Liver (tissue), 9 donors: ENCODE measurements around the gene FGF21. TPM values are rescaled to one million over a fixed set of nuclear protein-coding genes. Genes with fewer than 3 reads are reported as not detected.

Experiments used
- DNase-seq: peaks from one replicate; pipeline ENCODE4 v3.0.0-alpha.2; 2017; ENCODE audit warnings: low spot score
- H3K27ac ChIP-seq, 2 donors: one replicate each; pipeline ENCODE4 v1.7.0; 2013; ENCODE audit warnings: inconsistent platforms in 2 of 2, low read length in 2 of 2, control low read depth in 1 of 2, low read depth in 1 of 2, mild to moderate bottlenecking in 1 of 2
- H3K27me3 ChIP-seq, 4 donors: one replicate each; pipeline versions ENCODE4 v1.6.1 to v1.7.0; 2013; ENCODE audit warnings: low read length in 3 of 4, inconsistent platforms in 1 of 4, mild to moderate bottlenecking in 1 of 4, moderate library complexity in 1 of 4; ENCODE audit not compliant: control insufficient read depth in 4 of 4, insufficient read depth in 4 of 4
- H3K36me3 ChIP-seq, 4 donors: one replicate each; pipeline versions ENCODE4 v1.6.1 to v1.7.0; 2013; ENCODE audit warnings: low read length in 3 of 4, mild to moderate bottlenecking in 3 of 4, low read depth in 1 of 4, moderate library complexity in 1 of 4; ENCODE audit not compliant: control insufficient read depth in 4 of 4, insufficient read depth in 3 of 4
- H3K4me1 ChIP-seq, 4 donors: one replicate each; pipeline versions ENCODE4 v1.6.1 to v1.7.0; 2013; ENCODE audit warnings: low read length in 3 of 4, mild to moderate bottlenecking in 3 of 4, moderate library complexity in 1 of 4; ENCODE audit not compliant: control insufficient read depth in 4 of 4, insufficient read depth in 4 of 4
- H3K4me3 ChIP-seq, 3 donors: one replicate each; pipeline versions ENCODE4 v1.6.1 to v1.7.0; 2013; ENCODE audit warnings: low read length in 3 of 3, control low read depth in 1 of 3, low read depth in 1 of 3, mild to moderate bottlenecking in 1 of 3
- H3K9ac ChIP-seq, 2 donors: one replicate each; pipeline ENCODE4 v1.7.0; 2013; ENCODE audit warnings: low read length in 2 of 2, mild to moderate bottlenecking in 2 of 2, moderate library complexity in 2 of 2, control low read depth in 1 of 2, low read depth in 1 of 2
- H3K9me3 ChIP-seq, 4 donors: one replicate each; pipeline versions ENCODE4 v1.6.1 to v1.7.0; 2013; ENCODE audit warnings: low read length in 3 of 4; ENCODE audit not compliant: control insufficient read depth in 4 of 4
- ATF3 ChIP-seq: IDR thresholded peaks from 2 replicates; pipeline ENCODE4 v1.6.1; 2016; ENCODE audit warnings: antibody characterized with exemption
- CTCF ChIP-seq: fragments of 150-350 bp; IDR thresholded peaks from 2 replicates; pipeline ENCODE4 v1.5.1; 2017; ENCODE audit warnings: improper control_type of control experiment, low read depth, low read length; ENCODE audit not compliant: missing input control
- EGR1 ChIP-seq, 2 donors: IDR thresholded peaks; 2 replicates each; pipeline ENCODE4 v1.6.1; 2016 to 2018; ENCODE audit warnings: antibody characterized with exemption in 2 of 2, low read depth in 2 of 2
- FOXA1 ChIP-seq: IDR thresholded peaks from 2 replicates; pipeline ENCODE4 v1.6.1; 2016; ENCODE audit warnings: antibody characterized with exemption
- FOXA2 ChIP-seq: IDR thresholded peaks from 2 replicates; pipeline ENCODE4 v1.6.1; 2016; ENCODE audit warnings: antibody characterized with exemption
- GABPA ChIP-seq, 2 donors: IDR thresholded peaks in 1 of 2; conservative IDR thresholded peaks in 1 of 2; 2 replicates each; pipeline ENCODE4 v1.6.1; 2016; ENCODE audit warnings: antibody characterized with exemption in 2 of 2, mild to moderate bottlenecking in 1 of 2, moderate library complexity in 1 of 2
- HNF4A ChIP-seq, 2 donors: conservative IDR thresholded peaks; 2 replicates each; pipeline ENCODE4 v1.6.1; 2016; ENCODE audit warnings: antibody characterized with exemption in 2 of 2, mild to moderate bottlenecking in 2 of 2
- HNF4G ChIP-seq: IDR thresholded peaks from 2 replicates; pipeline ENCODE4 v1.6.1; 2016; ENCODE audit warnings: antibody characterized with exemption
- JUND ChIP-seq, 2 donors: IDR thresholded peaks; 2 replicates each; pipeline ENCODE4 v1.6.1; 2016; ENCODE audit warnings: antibody characterized with exemption in 2 of 2
- MAX ChIP-seq: IDR thresholded peaks from 2 replicates; pipeline ENCODE4 v1.6.1; 2016; ENCODE audit warnings: antibody characterized with exemption
- NR2F2 ChIP-seq: IDR thresholded peaks from 2 replicates; pipeline ENCODE4 v1.6.1; 2016; ENCODE audit warnings: antibody characterized with exemption
- RAD21 ChIP-seq, 2 donors: IDR thresholded peaks; 2 replicates each; pipeline ENCODE4 v1.6.1; 2016; ENCODE audit warnings: antibody characterized with exemption in 2 of 2, mild to moderate bottlenecking in 2 of 2
- RXRA ChIP-seq, 2 donors: IDR thresholded peaks; 2 replicates each; pipeline ENCODE4 v1.6.1; 2017 to 2018; ENCODE audit warnings: antibody characterized with exemption in 2 of 2, mild to moderate bottlenecking in 1 of 2
- SP1 ChIP-seq: IDR thresholded peaks from 2 replicates; pipeline ENCODE4 v1.6.1; 2018; ENCODE audit warnings: antibody characterized with exemption, mild to moderate bottlenecking
- TAF1 ChIP-seq: conservative IDR thresholded peaks from 2 replicates; pipeline ENCODE4 v1.6.1; 2016; ENCODE audit warnings: antibody characterized with exemption, mild to moderate bottlenecking
- YY1 ChIP-seq: IDR thresholded peaks from 2 replicates; pipeline ENCODE4 v1.6.1; 2016; ENCODE audit warnings: antibody characterized with exemption, mild to moderate bottlenecking
- WGBS: extraction: QIAGEN DNeasy Blood & Tissue Kit; methylation state at CpG from one replicate; pipeline ENCODE4 v1.1.7; 2013; 5-methylcytosine and 5-hydroxymethylcytosine counted together
- polyA plus RNA-seq, 2 donors: library from polyadenylated mRNA; stranded (reverse) in 1 of 2; unstranded in 1 of 2; fragments of 200-250 nt in 1 of 2; fragments of >200 nt in 1 of 2; fragmentation: Nextera tagmentation in 1 of 2; extraction: Ambion mirVana in 1 of 2; gene quantifications; one replicate each; pipeline versions ENCODE4 v1.2.1 to v1.2.3, GENCODE V29; 2013 to 2015
- total RNA-seq, 2 donors: library from RNA; depleted of rRNA; stranded (reverse); fragments of >200 nt; gene quantifications; one replicate each; pipeline ENCODE4 v1.2.3, GENCODE V29; 2014
- TF ChIP-seq, protein P1 (sequence below): IDR thresholded peaks from 2 replicates; pipeline ENCODE4 v1.6.1; 2016; ENCODE audit warnings: antibody characterized with exemption
- TF ChIP-seq, protein P2 (sequence below): IDR thresholded peaks from 2 replicates; pipeline ENCODE4 v1.6.1; 2016; ENCODE audit warnings: antibody characterized with exemption, mild to moderate bottlenecking
- donor health status: healthy.
- donor health status: healthy.
- donor health status: healthy.
- donor health status: healthy.
- donor health status: healthy.

Gene FGF21
- total and polyA plus RNA-seq, 4 donors: 5.5 to 18.5 (median 6.5) TPM; not detected in 1

- no peak for DNase-seq
- H3K4me1 ChIP-seq: peaks cover 5 to 35% (median 9%) of the 10 kb centered on the region in 4 donors
Measured at GRCh38 chr19:48768994-48769713, 13.8 kb downstream of the FGF21 start.

More at GRCh38 chr19:48768994-48769713, 13.8 kb downstream of the FGF21 start:
- peak overlapping the region; percentile 92 to 99 for H3K27ac ChIP-seq
- no peaks in the 10 kb centered on the region for H3K9me3 ChIP-seq
- H3K27me3 ChIP-seq: no peaks in the 10 kb centered on the region
- peak overlapping the region in 1 of 2 donors; percentile 75 for H3K9ac ChIP-seq
- H3K36me3 ChIP-seq: no peaks in the 10 kb centered on the region
- peak overlapping the region in 1 of 3 donors; percentile 12 for H3K4me3 ChIP-seq
- 25% methylated on average over 11 of the region's 11 CpGs for WGBS
- TF ChIP-seq FOXA1 (no peak), JUND (IDR thresholded peaks at IDR 0.05) (peak in 1 of 2 donors; percentile 77), EGR1 (IDR thresholded peaks at IDR 0.05; ENCODE audit: low read depth in 2 of 2) (peak in 1 of 2 donors; percentile 18), TAF1 (peak; percentile 47), MAX (peak; percentile 49), HNF4A (conservative IDR thresholded peaks at IDR 0.05) (peak; percentile 61 to 69), FOXA2 (peak; percentile 41), HNF4G (no peak), GABPA (IDR thresholded peaks at IDR 0.05 in 1 of 2, conservative IDR thresholded peaks at IDR 0.05 in 1 of 2) (no peak), RXRA (IDR thresholded peaks at IDR 0.05) (peak; percentile 62 to 84), CTCF (no peak), RAD21 (IDR thresholded peaks at IDR 0.05) (peak; percentile 25 to 42), NR2F2 (no peak), YY1 (peak; percentile 75), SP1 (peak; percentile 80), ATF3 (no peak)
- TF ChIP-seq, protein P1, sequence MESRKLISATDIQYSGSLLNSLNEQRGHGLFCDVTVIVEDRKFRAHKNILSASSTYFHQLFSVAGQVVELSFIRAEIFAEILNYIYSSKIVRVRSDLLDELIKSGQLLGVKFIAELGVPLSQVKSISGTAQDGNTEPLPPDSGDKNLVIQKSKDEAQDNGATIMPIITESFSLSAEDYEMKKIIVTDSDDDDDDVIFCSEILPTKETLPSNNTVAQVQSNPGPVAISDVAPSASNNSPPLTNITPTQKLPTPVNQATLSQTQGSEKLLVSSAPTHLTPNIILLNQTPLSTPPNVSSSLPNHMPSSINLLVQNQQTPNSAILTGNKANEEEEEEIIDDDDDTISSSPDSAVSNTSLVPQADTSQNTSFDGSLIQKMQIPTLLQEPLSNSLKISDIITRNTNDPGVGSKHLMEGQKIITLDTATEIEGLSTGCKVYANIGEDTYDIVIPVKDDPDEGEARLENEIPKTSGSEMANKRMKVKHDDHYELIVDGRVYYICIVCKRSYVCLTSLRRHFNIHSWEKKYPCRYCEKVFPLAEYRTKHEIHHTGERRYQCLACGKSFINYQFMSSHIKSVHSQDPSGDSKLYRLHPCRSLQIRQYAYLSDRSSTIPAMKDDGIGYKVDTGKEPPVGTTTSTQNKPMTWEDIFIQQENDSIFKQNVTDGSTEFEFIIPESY: peak; percentile 54
- TF ChIP-seq, protein P2, sequence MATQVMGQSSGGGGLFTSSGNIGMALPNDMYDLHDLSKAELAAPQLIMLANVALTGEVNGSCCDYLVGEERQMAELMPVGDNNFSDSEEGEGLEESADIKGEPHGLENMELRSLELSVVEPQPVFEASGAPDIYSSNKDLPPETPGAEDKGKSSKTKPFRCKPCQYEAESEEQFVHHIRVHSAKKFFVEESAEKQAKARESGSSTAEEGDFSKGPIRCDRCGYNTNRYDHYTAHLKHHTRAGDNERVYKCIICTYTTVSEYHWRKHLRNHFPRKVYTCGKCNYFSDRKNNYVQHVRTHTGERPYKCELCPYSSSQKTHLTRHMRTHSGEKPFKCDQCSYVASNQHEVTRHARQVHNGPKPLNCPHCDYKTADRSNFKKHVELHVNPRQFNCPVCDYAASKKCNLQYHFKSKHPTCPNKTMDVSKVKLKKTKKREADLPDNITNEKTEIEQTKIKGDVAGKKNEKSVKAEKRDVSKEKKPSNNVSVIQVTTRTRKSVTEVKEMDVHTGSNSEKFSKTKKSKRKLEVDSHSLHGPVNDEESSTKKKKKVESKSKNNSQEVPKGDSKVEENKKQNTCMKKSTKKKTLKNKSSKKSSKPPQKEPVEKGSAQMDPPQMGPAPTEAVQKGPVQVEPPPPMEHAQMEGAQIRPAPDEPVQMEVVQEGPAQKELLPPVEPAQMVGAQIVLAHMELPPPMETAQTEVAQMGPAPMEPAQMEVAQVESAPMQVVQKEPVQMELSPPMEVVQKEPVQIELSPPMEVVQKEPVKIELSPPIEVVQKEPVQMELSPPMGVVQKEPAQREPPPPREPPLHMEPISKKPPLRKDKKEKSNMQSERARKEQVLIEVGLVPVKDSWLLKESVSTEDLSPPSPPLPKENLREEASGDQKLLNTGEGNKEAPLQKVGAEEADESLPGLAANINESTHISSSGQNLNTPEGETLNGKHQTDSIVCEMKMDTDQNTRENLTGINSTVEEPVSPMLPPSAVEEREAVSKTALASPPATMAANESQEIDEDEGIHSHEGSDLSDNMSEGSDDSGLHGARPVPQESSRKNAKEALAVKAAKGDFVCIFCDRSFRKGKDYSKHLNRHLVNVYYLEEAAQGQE: peak; percentile 74
